HCT116 (cell line): ENCODE results near the gene LTBP1. TPM values are rescaled to one million over a fixed set of nuclear protein-coding genes. Genes with fewer than 3 reads are reported as not detected.

Experiments used
- ATAC-seq: fragments of 200-7000 bp; cut with Tn5 transposase; 2 replicates; pipeline ENCODE4 v1.9.1; 2020; ENCODE audit warnings: mild to moderate bottlenecking, moderate library complexity
- BruUV-seq: library from RNA; stranded (reverse); fragments of 400-500 nt; replicated peaks from 2 replicates; lab custom pipeline; 2021; lab: Mats Ljungman, UMichigan
- CTCF ChIA-PET: fragments of 300-600 bp; sonication (Branson Sonifier 250); formaldehyde crosslinking; loops from one replicate; lab custom pipeline; 2021; ENCODE audit warnings: antibody characterized with exemption; lab: Charles Lee
- POLR2A ChIA-PET: fragments of 300-600, 350-600 bp; sonication (Branson Sonifier 250); formaldehyde crosslinking; loops from one replicate; lab custom pipeline; 2021; ENCODE audit warnings: antibody characterized with exemption; lab: Charles Lee
- RAD21 ChIA-PET, 2 experiments: fragments of 300-600 bp; sonication (Branson Sonifier 250); formaldehyde crosslinking; loops; one replicate each; lab custom pipeline; 2023; ENCODE audit warnings: low total read pairs in 2 of 2; ENCODE audit not compliant: uncharacterized antibody in 2 of 2, unreplicated experiment in 2 of 2, low non-redundant PET in 1 of 2; lab: Charles Lee
- DNase-seq: peaks from one replicate; pipeline ENCODE4 v3.0.0-alpha.2; 2010; ENCODE audit warnings: low read depth, low spot score
- H2AFZ ChIP-seq: fragments of 200-600 bp; shearing (Covaris generic), sonication (generic); 2 replicates; pipeline ENCODE4 v1.6.1; 2017; ENCODE audit warnings: low read depth, mixed run types, mixed read lengths, antibody characterized with exemption, low read length; ENCODE audit not compliant: poor library complexity, severe bottlenecking
- H3K27ac ChIP-seq: 2 replicates; pipeline ENCODE4 v1.5.1; 2012; ENCODE audit warnings: low read depth, low read length
- H3K27me3 ChIP-seq: fragments of 200-600 bp; sonication (generic); 2 replicates; pipeline ENCODE4 v1.6.1; 2016; ENCODE audit warnings: mixed run types, low read length, mixed read lengths; ENCODE audit not compliant: insufficient read depth
- H3K36me3 ChIP-seq, 2 experiments: fragments of 200-500 bp in 1 of 2; fragments of 200-600 bp in 1 of 2; sonication (Bioruptor generic) in 1 of 2; sonication (generic) in 1 of 2; 2 replicates each; pipeline versions ENCODE4 v1.5.1 to v1.6.1; 2014 to 2016; ENCODE audit warnings: low read length in 2 of 2, inconsistent platforms in 1 of 2, mixed read lengths in 1 of 2, mixed run types in 1 of 2; ENCODE audit not compliant: insufficient read depth in 2 of 2, control insufficient read depth in 1 of 2
- H3K4me1 ChIP-seq, 2 experiments: fragments of 200-600 bp in 1 of 2; sonication (generic) in 1 of 2; 2 replicates each; pipeline versions ENCODE4 v1.5.1 to v1.6.1; 2012 to 2017; ENCODE audit warnings: low read length in 2 of 2, inconsistent platforms in 1 of 2, mild to moderate bottlenecking in 1 of 2, mixed read lengths in 1 of 2, mixed run types in 1 of 2, moderate library complexity in 1 of 2; ENCODE audit not compliant: insufficient read depth in 2 of 2, control insufficient read depth in 1 of 2
- H3K4me2 ChIP-seq: fragments of 200-600 bp; sonication (generic); 2 replicates; pipeline ENCODE4 v1.6.1; 2017; ENCODE audit warnings: mixed run types, low read length, mixed read lengths
- H3K4me3 ChIP-seq, 2 experiments: fragments of 200-600 bp in 1 of 2; sonication (generic) in 1 of 2; replicated peaks in 1 of 2; 2 replicates each; pipeline ENCODE4 v1.5.1; 2011 to 2016; ENCODE audit warnings: low read length in 2 of 2, control low read depth in 1 of 2, low read depth in 1 of 2, mild to moderate bottlenecking in 1 of 2, mixed read lengths in 1 of 2, mixed run types in 1 of 2
- H3K79me2 ChIP-seq: fragments of 200-600 bp; sonication (generic); 2 replicates; pipeline ENCODE4 v1.6.1; 2017; ENCODE audit warnings: mild to moderate bottlenecking, mixed run types, low read length, moderate library complexity, mixed read lengths; ENCODE audit not compliant: insufficient read depth
- H3K9ac ChIP-seq: fragments of 200-600 bp; sonication (generic); 2 replicates; pipeline ENCODE4 v1.6.1; 2016; ENCODE audit warnings: low read length, mixed read lengths
- H3K9me2 ChIP-seq: fragments of 200-600 bp; sonication (generic), shearing (Covaris generic); 2 replicates; pipeline ENCODE4 v1.6.1; 2017; ENCODE audit warnings: mixed run types, mild to moderate bottlenecking, moderate library complexity; ENCODE audit not compliant: insufficient read depth
- H3K9me3 ChIP-seq, 2 experiments: fragments of 200-500 bp in 1 of 2; fragments of 200-600 bp in 1 of 2; sonication (Bioruptor generic) in 1 of 2; sonication (generic) in 1 of 2; 2 replicates each; pipeline ENCODE4 v1.6.1; 2014 to 2017; ENCODE audit warnings: low read length in 2 of 2, mixed read lengths in 2 of 2, inconsistent platforms in 1 of 2, low read depth in 1 of 2, mild to moderate bottlenecking in 1 of 2, mixed run types in 1 of 2, moderate library complexity in 1 of 2; ENCODE audit not compliant: control insufficient read depth in 1 of 2, insufficient read depth in 1 of 2
- H4K20me1 ChIP-seq: fragments of 200-600 bp; sonication (generic), shearing (Covaris generic); 2 replicates; pipeline ENCODE4 v1.6.1; 2017; ENCODE audit warnings: mixed run types, mild to moderate bottlenecking, moderate library complexity; ENCODE audit not compliant: insufficient read depth
- ATF3 ChIP-seq: IDR thresholded peaks from 2 replicates; pipeline ENCODE4 v1.6.1; 2012
- CEBPB ChIP-seq: IDR thresholded peaks from 2 replicates; pipeline ENCODE4 v1.6.1; 2012; ENCODE audit warnings: low read depth
- EGR1 ChIP-seq: IDR thresholded peaks from 2 replicates; pipeline ENCODE4 v1.6.1; 2012; ENCODE audit warnings: low read depth
- EZH2 ChIP-seq: fragments of 200-600 bp; sonication (generic); IDR thresholded peaks from 2 replicates; pipeline ENCODE4 v1.6.1; 2017; ENCODE audit warnings: antibody characterized with exemption, mixed run types
- FOSL1 ChIP-seq: IDR thresholded peaks from 2 replicates; pipeline ENCODE4 v1.6.1; 2012; ENCODE audit warnings: low read depth
- JUND ChIP-seq: IDR thresholded peaks from 2 replicates; pipeline ENCODE4 v1.6.1; 2012
- MAX ChIP-seq: IDR thresholded peaks from 2 replicates; pipeline ENCODE4 v1.6.1; 2012
- POLR2A ChIP-seq: IDR thresholded peaks from 2 replicates; pipeline ENCODE4 v1.7.0; 2011; ENCODE audit warnings: borderline replicate concordance; ENCODE audit not compliant: insufficient read depth, insufficient read length; ENCODE audit errors: extremely low read depth
- POLR2AphosphoS5 ChIP-seq: IDR thresholded peaks from 2 replicates; pipeline ENCODE4 v1.6.1; 2011; ENCODE audit warnings: mild to moderate bottlenecking, low read depth, low read length, moderate library complexity
- SIN3A ChIP-seq: IDR thresholded peaks from 2 replicates; pipeline ENCODE4 v1.6.1; 2012; ENCODE audit warnings: low read depth
- SRF ChIP-seq: IDR thresholded peaks from 2 replicates; pipeline ENCODE4 v1.6.1; 2012; ENCODE audit warnings: low read depth
- YY1 ChIP-seq: IDR thresholded peaks from 2 replicates; pipeline ENCODE4 v1.6.1; 2011; ENCODE audit warnings: low read length, low read depth, moderate library complexity, mild to moderate bottlenecking; ENCODE audit not compliant: insufficient replicate concordance; ENCODE audit errors: extremely low read depth
- ZFX ChIP-seq: fragments of 450-650 bp; IDR thresholded peaks from 2 replicates; pipeline ENCODE4 v1.6.1; 2017
- ZNF274 ChIP-seq: fragments of 200-500 bp; sonication (Bioruptor generic); IDR thresholded peaks from 2 replicates; pipeline ENCODE4 v1.6.1; 2014; ENCODE audit warnings: mild to moderate bottlenecking, low read depth, low read length, inconsistent platforms
- intact Hi-C: fragments of 100-400 bp; cut with micrococcal nuclease; formaldehyde crosslinking; loops from 2 replicates; pipeline ENCODE4 v1.10.0; 2022
- total RNA-seq: library from RNA; stranded (reverse); gene quantifications from one replicate; pipeline ENCODE4 v1.2.1, GENCODE V29; 2021; ENCODE audit not compliant: unreplicated experiment
- TF ChIP-seq, protein P1 (sequence below): IDR thresholded peaks from 2 replicates; pipeline ENCODE4 v1.6.1; 2011; ENCODE audit warnings: mild to moderate bottlenecking, low read length, moderate library complexity; ENCODE audit not compliant: insufficient replicate concordance; ENCODE audit errors: extremely low read depth
- TF ChIP-seq, protein P2 (sequence below): IDR thresholded peaks from 2 replicates; pipeline ENCODE4 v1.6.1; 2012; ENCODE audit warnings: low read depth

Gene LTBP1
- total RNA-seq, 1 experiment from 2014 or later = 5.1 TPM

DNA sequence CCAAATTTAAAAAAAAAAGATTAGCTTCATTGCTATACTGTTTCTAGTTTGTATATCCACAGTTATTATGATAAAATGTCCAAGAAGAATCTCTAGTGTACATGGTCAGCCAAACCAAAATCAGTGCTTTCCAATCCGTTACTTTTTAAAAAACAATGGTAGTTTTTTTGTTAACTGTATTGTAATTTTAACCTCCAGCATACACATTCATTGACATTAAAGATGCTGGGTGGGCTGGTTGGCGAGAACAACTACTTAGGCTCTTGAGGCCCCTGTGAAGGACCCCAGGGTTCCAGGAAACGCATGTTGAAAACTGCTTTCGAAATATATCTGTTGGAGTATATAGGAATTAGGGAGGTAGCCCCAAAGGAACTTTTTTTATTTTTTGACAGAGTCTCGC, 422.4 kb downstream of the LTBP1 start:
- Histone ChIP-seq H3K9me2 (no peaks in the 10 kb centered on the region), H3K27ac (no peak overlapping the region), H3K36me3 (no peaks in the 10 kb centered on the region), H3K9me3 (no peaks in the 10 kb centered on the region), H3K4me1 (no peaks in the 10 kb centered on the region), H3K4me2 (no peak overlapping the region), H2AFZ (no peak overlapping the region), H3K27me3 (no peaks in the 10 kb centered on the region), H3K9ac (no peak overlapping the region), H3K4me3 (no peak overlapping the region), H3K79me2 (no peaks in the 10 kb centered on the region), H4K20me1 (no peaks in the 10 kb centered on the region)
- DNase-seq (no peak), ATAC-seq (no peak)
- no peak for TF ChIP-seq YY1
- TF ChIP-seq, protein P1, sequence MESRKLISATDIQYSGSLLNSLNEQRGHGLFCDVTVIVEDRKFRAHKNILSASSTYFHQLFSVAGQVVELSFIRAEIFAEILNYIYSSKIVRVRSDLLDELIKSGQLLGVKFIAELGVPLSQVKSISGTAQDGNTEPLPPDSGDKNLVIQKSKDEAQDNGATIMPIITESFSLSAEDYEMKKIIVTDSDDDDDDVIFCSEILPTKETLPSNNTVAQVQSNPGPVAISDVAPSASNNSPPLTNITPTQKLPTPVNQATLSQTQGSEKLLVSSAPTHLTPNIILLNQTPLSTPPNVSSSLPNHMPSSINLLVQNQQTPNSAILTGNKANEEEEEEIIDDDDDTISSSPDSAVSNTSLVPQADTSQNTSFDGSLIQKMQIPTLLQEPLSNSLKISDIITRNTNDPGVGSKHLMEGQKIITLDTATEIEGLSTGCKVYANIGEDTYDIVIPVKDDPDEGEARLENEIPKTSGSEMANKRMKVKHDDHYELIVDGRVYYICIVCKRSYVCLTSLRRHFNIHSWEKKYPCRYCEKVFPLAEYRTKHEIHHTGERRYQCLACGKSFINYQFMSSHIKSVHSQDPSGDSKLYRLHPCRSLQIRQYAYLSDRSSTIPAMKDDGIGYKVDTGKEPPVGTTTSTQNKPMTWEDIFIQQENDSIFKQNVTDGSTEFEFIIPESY = no peak
- TF ChIP-seq ZNF274 = no peak
- no peak for TF ChIP-seq SRF
- no peak for TF ChIP-seq ATF3
- TF ChIP-seq POLR2A = no peak
- no peak for TF ChIP-seq MAX
- TF ChIP-seq, protein P2, sequence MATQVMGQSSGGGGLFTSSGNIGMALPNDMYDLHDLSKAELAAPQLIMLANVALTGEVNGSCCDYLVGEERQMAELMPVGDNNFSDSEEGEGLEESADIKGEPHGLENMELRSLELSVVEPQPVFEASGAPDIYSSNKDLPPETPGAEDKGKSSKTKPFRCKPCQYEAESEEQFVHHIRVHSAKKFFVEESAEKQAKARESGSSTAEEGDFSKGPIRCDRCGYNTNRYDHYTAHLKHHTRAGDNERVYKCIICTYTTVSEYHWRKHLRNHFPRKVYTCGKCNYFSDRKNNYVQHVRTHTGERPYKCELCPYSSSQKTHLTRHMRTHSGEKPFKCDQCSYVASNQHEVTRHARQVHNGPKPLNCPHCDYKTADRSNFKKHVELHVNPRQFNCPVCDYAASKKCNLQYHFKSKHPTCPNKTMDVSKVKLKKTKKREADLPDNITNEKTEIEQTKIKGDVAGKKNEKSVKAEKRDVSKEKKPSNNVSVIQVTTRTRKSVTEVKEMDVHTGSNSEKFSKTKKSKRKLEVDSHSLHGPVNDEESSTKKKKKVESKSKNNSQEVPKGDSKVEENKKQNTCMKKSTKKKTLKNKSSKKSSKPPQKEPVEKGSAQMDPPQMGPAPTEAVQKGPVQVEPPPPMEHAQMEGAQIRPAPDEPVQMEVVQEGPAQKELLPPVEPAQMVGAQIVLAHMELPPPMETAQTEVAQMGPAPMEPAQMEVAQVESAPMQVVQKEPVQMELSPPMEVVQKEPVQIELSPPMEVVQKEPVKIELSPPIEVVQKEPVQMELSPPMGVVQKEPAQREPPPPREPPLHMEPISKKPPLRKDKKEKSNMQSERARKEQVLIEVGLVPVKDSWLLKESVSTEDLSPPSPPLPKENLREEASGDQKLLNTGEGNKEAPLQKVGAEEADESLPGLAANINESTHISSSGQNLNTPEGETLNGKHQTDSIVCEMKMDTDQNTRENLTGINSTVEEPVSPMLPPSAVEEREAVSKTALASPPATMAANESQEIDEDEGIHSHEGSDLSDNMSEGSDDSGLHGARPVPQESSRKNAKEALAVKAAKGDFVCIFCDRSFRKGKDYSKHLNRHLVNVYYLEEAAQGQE = no peak
- TF ChIP-seq JUND = no peak
- TF ChIP-seq POLR2AphosphoS5 = no peak
- no peak for TF ChIP-seq EGR1
- no peak for TF ChIP-seq ZFX
- no peak for TF ChIP-seq CEBPB
- TF ChIP-seq SIN3A = no peak
- TF ChIP-seq FOSL1 = no peak
- TF ChIP-seq EZH2 = no peak
- intact Hi-C loops = no loop called here
- no TSS peak for BruUV-seq
- RAD21 ChIA-PET = no interaction called here
- CTCF ChIA-PET = interaction anchor here (1.4 kb wide), 1 partner anchor 11 kb away, joined by 6 read pairs; no protein-coding TSS in a partner anchor
- POLR2A ChIA-PET = no interaction called here
